Measurements from ENCODE around the gene TBX2. TPM values are rescaled to one million over a fixed set of nuclear protein-coding genes. Genes with fewer than 3 reads are reported as not detected.

The TBX2 gene
- total and polyA plus RNA-seq, 2 of the 13 experiments (the other 11 are each of a cell fraction or from before 2014, with no cell fraction given), result 2.8 to 15.3 TPM

DNA sequence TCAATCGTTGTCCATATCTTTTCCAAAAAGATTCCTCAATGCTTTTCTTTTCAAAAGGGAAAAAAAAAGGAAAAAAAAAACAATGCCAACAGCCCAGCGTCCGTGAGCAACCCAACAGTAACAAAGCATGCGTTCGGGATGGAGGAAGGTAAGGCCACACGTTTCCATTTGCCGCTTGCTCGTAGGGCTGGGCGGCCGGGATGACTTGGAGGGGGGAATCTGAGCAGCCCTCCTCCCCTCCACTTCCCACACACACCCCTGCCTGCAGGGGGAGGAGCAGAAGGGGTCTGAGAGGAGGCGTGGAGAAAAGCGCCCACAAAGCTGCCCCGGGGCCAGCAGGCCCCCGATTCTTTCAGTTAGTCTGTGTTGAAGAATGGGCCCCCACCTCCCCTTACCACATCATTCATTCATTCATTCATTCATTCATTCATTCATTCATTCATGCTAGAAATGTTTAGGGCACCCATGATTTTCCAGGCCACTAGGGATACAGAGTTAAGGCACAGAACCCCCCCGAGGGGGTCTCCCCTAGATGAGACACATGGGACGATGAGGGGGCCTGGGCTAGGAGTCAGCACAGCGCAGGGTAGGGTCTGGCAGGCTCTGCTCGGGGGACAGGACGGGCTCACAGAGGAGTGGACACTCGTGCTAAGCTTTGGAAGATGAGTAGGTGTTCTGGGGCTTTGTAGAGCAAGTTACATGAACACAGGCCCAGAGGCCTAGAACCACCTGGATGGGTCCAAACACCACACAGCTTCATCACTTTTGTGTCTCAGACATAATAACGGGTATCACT is 10.9 kb upstream of the TBX2 start:
- H3K9ac ChIP-seq (ENCODE audit: insufficient read depth, low read depth, low read length), result no peak overlapping the region
- H3K27ac ChIP-seq (ENCODE audit: extremely low read length, insufficient read depth, low read length), result no peak overlapping the region
- WGBS (ENCODE audit: low lambda C conversion rate), result 91% methylated on average over 21 of the region's 21 CpGs
- in situ Hi-C loops (cut with HindIII; ENCODE audit: extremely low pct_ligation_motif_present, low pct_unique_long_range_greater_than_20kb) (no loop called here), intact Hi-C loops (cut with micrococcal nuclease; ENCODE audit: unreplicated experiment) (no loop called here)
- FAIRE-seq (no peak), DNase-seq (ENCODE audit: low spot score) (no peak), ATAC-seq (no peak)
- no peak overlapping the region for H2AFZ ChIP-seq (ENCODE audit: low read length)
- ChIA-PET CTCF (ENCODE audit: low intra/inter-chr PET ratio, low total read pairs) (interaction anchor here (0.8 to 1.1 kb wide), 2 partner anchors 25 to 387 kb away, joined by 3 read pairs; no protein-coding TSS in a partner anchor), POLR2A (no interaction called here)
- no peaks in the 10 kb centered on the region for H4K20me1 ChIP-seq (ENCODE audit: insufficient read depth, low read length)
- H3K4me1 ChIP-seq (ENCODE audit: insufficient read depth, low read length), result peaks cover 55% of the 10 kb centered on the region
- no TSS peak for BruUV-seq (replicated peaks)
- TF ChIP-seq, protein P1, sequence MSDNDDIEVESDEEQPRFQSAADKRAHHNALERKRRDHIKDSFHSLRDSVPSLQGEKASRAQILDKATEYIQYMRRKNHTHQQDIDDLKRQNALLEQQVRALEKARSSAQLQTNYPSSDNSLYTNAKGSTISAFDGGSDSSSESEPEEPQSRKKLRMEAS (IDR thresholded peaks at IDR 0.05), result 0 out of 2 replicates have a peak, but pooled peaks have one; percentile 25
- TF ChIP-seq NRL (CRISPR knock-in tag; IDR thresholded peaks at IDR 0.05; ENCODE audit: borderline replicate concordance) (0 out of 2 replicates have a peak, but pooled peaks have one; percentile 5), ZSCAN25 (CRISPR knock-in tag; IDR thresholded peaks at IDR 0.05) (peak; percentile 63; the same call in 1 of the 2 replicates), ZNF616 (CRISPR knock-in tag; IDR thresholded peaks at IDR 0.05; ENCODE audit: low read depth) (no peak), ZNF24 (IDR thresholded peaks at IDR 0.05) (peak; percentile 81), ZNF367 (CRISPR knock-in tag; IDR thresholded peaks at IDR 0.05; ENCODE audit: borderline replicate concordance) (no peak), SRY (CRISPR knock-in tag; IDR thresholded peaks at IDR 0.05) (0 out of 2 replicates have a peak, but pooled peaks have one; percentile 2)
- H3K27me3 ChIP-seq (ENCODE audit: control insufficient read depth in 1 of 2, insufficient read depth in 2 of 2, low read length in 2 of 2), result no peaks in the 10 kb centered on the region
- no peak overlapping the region for H3K4me3 ChIP-seq (replicated peaks in 1 of 3; ENCODE audit: insufficient read depth in 1 of 3, low read depth in 2 of 3, low read length in 3 of 3)
- no peaks in the 10 kb centered on the region for H3K9me3 ChIP-seq (ENCODE audit: low read length)
- H3K36me3 ChIP-seq (replicated peaks in 1 of 2; ENCODE audit: control insufficient read depth in 1 of 2, insufficient read depth in 2 of 2, low read length in 2 of 2), result no peaks in the 10 kb centered on the region; a peak in 1 of 5 replicates
- H3K79me2 ChIP-seq (ENCODE audit: insufficient read depth, low read length), result no peaks in the 10 kb centered on the region
- H3K4me2 ChIP-seq (ENCODE audit: low read depth, low read length), result no peak overlapping the region
